Lower leg skin (tissue), 3 donors: ENCODE data around the gene RCCD1.

Experiments
- POLR2A ChIP-seq, 2 donors: fragments of 450-650 bp; IDR thresholded peaks; one replicate each; pipeline ENCODE4 v1.6.1; 2016 to 2017; ENCODE audit warnings: antibody characterized with exemption in 2 of 2, mild to moderate bottlenecking in 1 of 2, moderate library complexity in 1 of 2
- TF ChIP-seq, protein P1 (sequence below), 3 donors: fragments of 450-650 bp; IDR thresholded peaks; one replicate each; pipeline ENCODE4 v1.5.1; 2016; ENCODE audit warnings: antibody characterized with exemption in 3 of 3, mild to moderate bottlenecking in 3 of 3, moderate library complexity in 2 of 3

DNA sequence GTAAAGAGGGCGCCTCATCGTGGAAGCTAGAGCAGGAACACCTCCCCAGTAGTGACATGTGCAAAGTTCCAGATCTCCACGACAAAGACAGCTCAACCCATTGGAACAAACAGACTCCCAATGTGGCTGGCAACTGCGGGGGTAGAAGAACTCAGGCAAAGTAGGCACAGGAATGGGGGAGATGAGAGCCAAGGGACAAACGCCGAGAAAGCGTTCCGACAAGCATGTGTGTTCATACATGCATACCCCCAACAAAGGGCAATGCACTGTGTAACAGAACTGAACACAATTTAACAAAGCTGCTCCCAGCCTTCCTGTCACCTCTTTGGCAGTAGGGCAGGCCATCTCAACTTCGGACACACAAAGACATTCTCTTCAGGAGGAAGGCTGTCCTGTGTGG is 11.6 kb downstream of the RCCD1 start:
- TF ChIP-seq, protein P1, sequence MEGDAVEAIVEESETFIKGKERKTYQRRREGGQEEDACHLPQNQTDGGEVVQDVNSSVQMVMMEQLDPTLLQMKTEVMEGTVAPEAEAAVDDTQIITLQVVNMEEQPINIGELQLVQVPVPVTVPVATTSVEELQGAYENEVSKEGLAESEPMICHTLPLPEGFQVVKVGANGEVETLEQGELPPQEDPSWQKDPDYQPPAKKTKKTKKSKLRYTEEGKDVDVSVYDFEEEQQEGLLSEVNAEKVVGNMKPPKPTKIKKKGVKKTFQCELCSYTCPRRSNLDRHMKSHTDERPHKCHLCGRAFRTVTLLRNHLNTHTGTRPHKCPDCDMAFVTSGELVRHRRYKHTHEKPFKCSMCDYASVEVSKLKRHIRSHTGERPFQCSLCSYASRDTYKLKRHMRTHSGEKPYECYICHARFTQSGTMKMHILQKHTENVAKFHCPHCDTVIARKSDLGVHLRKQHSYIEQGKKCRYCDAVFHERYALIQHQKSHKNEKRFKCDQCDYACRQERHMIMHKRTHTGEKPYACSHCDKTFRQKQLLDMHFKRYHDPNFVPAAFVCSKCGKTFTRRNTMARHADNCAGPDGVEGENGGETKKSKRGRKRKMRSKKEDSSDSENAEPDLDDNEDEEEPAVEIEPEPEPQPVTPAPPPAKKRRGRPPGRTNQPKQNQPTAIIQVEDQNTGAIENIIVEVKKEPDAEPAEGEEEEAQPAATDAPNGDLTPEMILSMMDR (IDR thresholded peaks at IDR 0.05), result no peak
- TF ChIP-seq POLR2A (IDR thresholded peaks at IDR 0.05), result no peak
